Neural cell (in vitro differentiated cells): ENCODE data around the gene EXOC4. TPM values are rescaled to one million over a fixed set of nuclear protein-coding genes. Genes with fewer than 3 reads are reported as not detected.

Experiments
- H2AFZ ChIP-seq: fragments of 200-600, 300-800 bp; sonication (generic), shearing (Covaris generic); 2 replicates; pipeline ENCODE4 v1.6.0; 2014; ENCODE audit warnings: low read depth, mild to moderate bottlenecking, antibody characterized with exemption, low read length, moderate library complexity
- H3F3A ChIP-seq: fragments of 200-600 bp; shearing (Covaris generic); 2 replicates; pipeline ENCODE4 v1.6.1; 2016; ENCODE audit warnings: mild to moderate bottlenecking, moderate library complexity, mixed read lengths, antibody characterized with exemption, low read length; ENCODE audit not compliant: insufficient read depth, poor library complexity, severe bottlenecking
- H3K27ac ChIP-seq: fragments of 200-600, 300-800 bp; sonication (generic), shearing (Covaris generic); 2 replicates; pipeline ENCODE4 v1.5.1; 2014; ENCODE audit warnings: mild to moderate bottlenecking, low read length, moderate library complexity
- H3K27me3 ChIP-seq: fragments of 300-800, 200-600 bp; sonication (generic), shearing (Covaris generic); 2 replicates; pipeline ENCODE4 v1.6.0; 2014; ENCODE audit warnings: mild to moderate bottlenecking, low read depth, low read length, moderate library complexity; ENCODE audit not compliant: insufficient read depth
- H3K36me3 ChIP-seq: fragments of 300-800, 200-600 bp; sonication (generic), shearing (Covaris generic); 2 replicates; pipeline ENCODE4 v1.5.1; 2014; ENCODE audit warnings: mild to moderate bottlenecking, antibody characterized with exemption, low read length, moderate library complexity; ENCODE audit not compliant: insufficient read depth
- H3K4me2 ChIP-seq: fragments of 300-800, 200-600 bp; sonication (generic), shearing (Covaris generic); 2 replicates; pipeline ENCODE4 v1.6.0; 2014; ENCODE audit warnings: mild to moderate bottlenecking, low read length
- H3K4me3 ChIP-seq: fragments of 300-800, 200-600 bp; sonication (generic), shearing (Covaris generic); 2 replicates; pipeline ENCODE4 v1.5.1; 2014; ENCODE audit warnings: mild to moderate bottlenecking, low read length, moderate library complexity
- H3K79me2 ChIP-seq: fragments of 200-600 bp; shearing (Covaris generic); replicated peaks from 2 replicates; pipeline ENCODE4 v1.6.0; 2014; ENCODE audit warnings: mild to moderate bottlenecking, low read length, moderate library complexity; ENCODE audit not compliant: insufficient read depth
- H3K9ac ChIP-seq: fragments of 300-800, 200-600 bp; sonication (generic), shearing (Covaris generic); 2 replicates; pipeline ENCODE4 v1.6.1; 2016; ENCODE audit warnings: mild to moderate bottlenecking, low read length, mixed read lengths
- H3K9me2 ChIP-seq: fragments of 200-600 bp; shearing (Covaris generic); 2 replicates; pipeline ENCODE4 v1.6.1; 2016; ENCODE audit warnings: mild to moderate bottlenecking, low read length, mixed read lengths; ENCODE audit not compliant: insufficient read depth
- H3K9me3 ChIP-seq: fragments of 200-600, 300-800 bp; sonication (generic), shearing (Covaris generic); 2 replicates; pipeline ENCODE4 v1.6.1; 2016; ENCODE audit warnings: mild to moderate bottlenecking, mixed run types, low read length, moderate library complexity, mixed read lengths
- H4K20me1 ChIP-seq: fragments of 200-600 bp; shearing (Covaris generic); 2 replicates; pipeline ENCODE4 v1.6.1; 2016; ENCODE audit warnings: mild to moderate bottlenecking, mixed run types; ENCODE audit not compliant: insufficient read depth
- EP300 ChIP-seq: fragments of 450-650 bp; conservative IDR thresholded peaks from 2 replicates; pipeline ENCODE4 v1.6.1; 2014; ENCODE audit warnings: antibody characterized with exemption, mild to moderate bottlenecking, moderate library complexity; ENCODE audit not compliant: poor library complexity, severe bottlenecking
- EZH2 ChIP-seq: fragments of 200-600, 300-800 bp; shearing (Covaris generic), sonication (generic); IDR thresholded peaks from 2 replicates; pipeline ENCODE4 v1.6.1; 2014; ENCODE audit warnings: antibody characterized with exemption, low read length, borderline replicate concordance, mild to moderate bottlenecking; ENCODE audit not compliant: insufficient read depth, poor library complexity, severe bottlenecking
- MXI1 ChIP-seq: fragments of 450-650 bp; conservative IDR thresholded peaks from 2 replicates; pipeline ENCODE4 v1.6.1; 2014; ENCODE audit warnings: antibody characterized with exemption, mild to moderate bottlenecking; ENCODE audit not compliant: poor library complexity, severe bottlenecking
- POLR2AphosphoS5 ChIP-seq: IDR thresholded peaks from 2 replicates; pipeline ENCODE4 v1.6.1; 2012
- RAD21 ChIP-seq: fragments of 450-650 bp; conservative IDR thresholded peaks from 2 replicates; pipeline ENCODE4 v1.6.1; 2014; ENCODE audit warnings: antibody characterized with exemption, mild to moderate bottlenecking, moderate library complexity
- REST ChIP-seq: IDR thresholded peaks from 2 replicates; pipeline ENCODE4 v1.6.1; 2012; ENCODE audit warnings: borderline replicate concordance
- SMC3 ChIP-seq: fragments of 450-650 bp; conservative IDR thresholded peaks from 2 replicates; pipeline ENCODE4 v1.6.1; 2014; ENCODE audit warnings: antibody characterized with exemption, mild to moderate bottlenecking, moderate library complexity; ENCODE audit not compliant: poor library complexity
- TAF1 ChIP-seq: IDR thresholded peaks from 2 replicates; pipeline ENCODE4 v1.6.1; 2012; ENCODE audit warnings: low read depth
- polyA plus RNA-seq: library from polyadenylated mRNA; depleted of rRNA; stranded (reverse); fragments of >200 nt; gene quantifications from 2 replicates; pipeline ENCODE4 v1.2.3, GENCODE V29; 2014
- TF ChIP-seq, protein P1 (sequence below): fragments of 450-650 bp; IDR thresholded peaks from 2 replicates; pipeline ENCODE4 v1.5.1; 2014; ENCODE audit warnings: antibody characterized with exemption, mild to moderate bottlenecking, moderate library complexity; ENCODE audit not compliant: poor library complexity, severe bottlenecking

EXOC4 gene
- polyA plus RNA-seq, 1 donor from 2014 or later = 36.5 TPM

- H3K36me3 ChIP-seq = no peaks in the 10 kb centered on the region
- no peaks in the 10 kb centered on the region for H4K20me1 ChIP-seq
- no peak overlapping the region for H3K4me3 ChIP-seq
- no peak overlapping the region for H3K27ac ChIP-seq
- no peak overlapping the region for H2AFZ ChIP-seq
- H3K27me3 ChIP-seq = no peaks in the 10 kb centered on the region
- H3K9me2 ChIP-seq = no peaks in the 10 kb centered on the region
- TF ChIP-seq, protein P1, sequence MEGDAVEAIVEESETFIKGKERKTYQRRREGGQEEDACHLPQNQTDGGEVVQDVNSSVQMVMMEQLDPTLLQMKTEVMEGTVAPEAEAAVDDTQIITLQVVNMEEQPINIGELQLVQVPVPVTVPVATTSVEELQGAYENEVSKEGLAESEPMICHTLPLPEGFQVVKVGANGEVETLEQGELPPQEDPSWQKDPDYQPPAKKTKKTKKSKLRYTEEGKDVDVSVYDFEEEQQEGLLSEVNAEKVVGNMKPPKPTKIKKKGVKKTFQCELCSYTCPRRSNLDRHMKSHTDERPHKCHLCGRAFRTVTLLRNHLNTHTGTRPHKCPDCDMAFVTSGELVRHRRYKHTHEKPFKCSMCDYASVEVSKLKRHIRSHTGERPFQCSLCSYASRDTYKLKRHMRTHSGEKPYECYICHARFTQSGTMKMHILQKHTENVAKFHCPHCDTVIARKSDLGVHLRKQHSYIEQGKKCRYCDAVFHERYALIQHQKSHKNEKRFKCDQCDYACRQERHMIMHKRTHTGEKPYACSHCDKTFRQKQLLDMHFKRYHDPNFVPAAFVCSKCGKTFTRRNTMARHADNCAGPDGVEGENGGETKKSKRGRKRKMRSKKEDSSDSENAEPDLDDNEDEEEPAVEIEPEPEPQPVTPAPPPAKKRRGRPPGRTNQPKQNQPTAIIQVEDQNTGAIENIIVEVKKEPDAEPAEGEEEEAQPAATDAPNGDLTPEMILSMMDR = no peak
- TF ChIP-seq TAF1 = no peak
- no peak for TF ChIP-seq EZH2
- no peak for TF ChIP-seq MXI1
- no peak for TF ChIP-seq SMC3
- peak; percentile 71 for TF ChIP-seq POLR2AphosphoS5
- no peak for TF ChIP-seq EP300
- no peak for TF ChIP-seq REST
- no peaks in the 10 kb centered on the region for H3K9me3 ChIP-seq
- H3F3A ChIP-seq = no peaks in the 10 kb centered on the region
- no peak overlapping the region for H3K9ac ChIP-seq
- no peak overlapping the region for H3K4me2 ChIP-seq
- H3K79me2 ChIP-seq = no peaks in the 10 kb centered on the region
These were observed 393.1 kb downstream of the EXOC4 start for GRCh38 chr7:133645884-133646391.

DNA sequence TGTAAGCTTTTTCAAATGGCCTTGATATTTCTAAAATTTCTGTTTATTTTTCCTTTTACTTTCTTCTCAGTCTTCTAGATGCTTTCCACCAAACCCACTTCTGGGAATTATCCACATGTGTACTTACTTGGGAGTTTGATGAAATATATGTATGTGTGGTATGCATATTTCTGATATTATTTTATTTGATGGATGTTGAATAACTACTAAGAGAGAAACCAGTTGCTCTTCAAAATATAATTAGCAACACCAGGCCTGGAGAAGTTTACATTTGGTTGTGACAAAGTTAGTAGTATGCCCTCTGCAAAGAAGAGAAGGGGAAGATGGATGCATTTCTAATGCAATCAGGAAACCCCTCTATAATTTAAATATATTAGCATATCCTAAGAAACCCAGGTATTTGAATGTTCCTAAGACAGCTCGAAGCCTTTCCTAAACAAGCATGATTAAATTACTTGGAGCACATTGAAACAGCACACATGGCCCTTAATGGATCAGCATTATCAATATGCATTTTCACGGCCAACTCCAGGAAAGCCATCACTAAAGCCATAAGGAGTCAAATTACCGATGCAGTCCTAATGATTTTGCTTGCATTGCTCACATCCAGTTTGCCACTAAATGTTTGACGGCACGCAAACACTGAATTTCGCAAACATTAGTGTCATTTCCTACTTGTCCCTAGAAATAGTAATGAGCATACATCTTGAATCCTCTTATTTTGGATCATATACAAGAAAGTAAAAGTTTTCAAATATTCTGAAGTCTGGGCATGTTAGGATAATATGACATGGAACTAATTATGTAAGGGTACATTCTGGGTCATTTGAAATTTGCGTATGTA, 393.8 kb downstream of the EXOC4 start:
- no peaks in the 10 kb centered on the region for H3F3A ChIP-seq
- H3K4me2 ChIP-seq = no peak overlapping the region
- no peaks in the 10 kb centered on the region for H3K27me3 ChIP-seq
- no peaks in the 10 kb centered on the region for H3K9me2 ChIP-seq
- H3K27ac ChIP-seq = no peak overlapping the region
- H3K36me3 ChIP-seq = no peaks in the 10 kb centered on the region
- TF ChIP-seq MXI1 (no peak), EZH2 (no peak), EP300 (no peak), RAD21 (no peak), SMC3 (no peak), POLR2AphosphoS5 (no peak), TAF1 (no peak)
- no peaks in the 10 kb centered on the region for H3K79me2 ChIP-seq
- no peak overlapping the region for H3K4me3 ChIP-seq
- no peaks in the 10 kb centered on the region for H3K9me3 ChIP-seq
- no peak overlapping the region for H3K9ac ChIP-seq
- no peaks in the 10 kb centered on the region for H4K20me1 ChIP-seq
- no peak overlapping the region for H2AFZ ChIP-seq
